Adrenal gland (tissue), 5 donors: ENCODE results near the gene EDEM1.

Experiments used
- POLR2A ChIP-seq, 2 donors: fragments of 450-650 bp; IDR thresholded peaks; one replicate each; pipeline ENCODE4 v1.6.1; 2017; ENCODE audit warnings: antibody characterized with exemption in 2 of 2, mild to moderate bottlenecking in 2 of 2, moderate library complexity in 1 of 2
- TF ChIP-seq, protein P1 (sequence below), 6 experiments: fragments of 450-650 bp in 4 of 6; fragments of 200-600 bp in 2 of 6; sonication (generic) in 1 of 6; IDR thresholded peaks; 1 replicate in 5 of 6; 2 replicates in 1 of 6; pipeline versions ENCODE4 v1.5.1 to v1.8.0; 2016 to 2021; ENCODE audit warnings: antibody characterized with exemption in 6 of 6, mild to moderate bottlenecking in 2 of 6, moderate library complexity in 1 of 6
- donor health status: DM: no; HTN: no; CAD: no.

DNA sequence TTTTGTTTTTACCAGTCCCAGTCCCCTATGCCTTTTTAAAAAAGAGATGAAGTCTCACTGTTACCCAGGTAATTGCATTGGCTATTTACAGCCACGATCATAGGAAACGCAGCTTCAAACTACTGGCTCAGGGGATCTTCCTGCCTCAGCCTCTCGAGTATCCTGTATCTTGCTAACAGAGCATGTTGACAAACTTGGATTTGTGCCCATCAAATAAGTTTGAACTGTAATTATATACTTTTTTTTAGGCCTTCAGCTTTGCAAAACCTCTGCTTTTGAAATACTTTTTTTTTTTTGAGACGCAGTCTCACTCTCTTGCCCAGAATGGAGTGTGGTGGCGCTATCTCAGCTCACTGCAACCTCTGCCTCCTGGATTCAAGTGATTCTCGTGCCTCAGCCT is 3.0 kb upstream of the EDEM1 start:
- TF ChIP-seq, protein P1, sequence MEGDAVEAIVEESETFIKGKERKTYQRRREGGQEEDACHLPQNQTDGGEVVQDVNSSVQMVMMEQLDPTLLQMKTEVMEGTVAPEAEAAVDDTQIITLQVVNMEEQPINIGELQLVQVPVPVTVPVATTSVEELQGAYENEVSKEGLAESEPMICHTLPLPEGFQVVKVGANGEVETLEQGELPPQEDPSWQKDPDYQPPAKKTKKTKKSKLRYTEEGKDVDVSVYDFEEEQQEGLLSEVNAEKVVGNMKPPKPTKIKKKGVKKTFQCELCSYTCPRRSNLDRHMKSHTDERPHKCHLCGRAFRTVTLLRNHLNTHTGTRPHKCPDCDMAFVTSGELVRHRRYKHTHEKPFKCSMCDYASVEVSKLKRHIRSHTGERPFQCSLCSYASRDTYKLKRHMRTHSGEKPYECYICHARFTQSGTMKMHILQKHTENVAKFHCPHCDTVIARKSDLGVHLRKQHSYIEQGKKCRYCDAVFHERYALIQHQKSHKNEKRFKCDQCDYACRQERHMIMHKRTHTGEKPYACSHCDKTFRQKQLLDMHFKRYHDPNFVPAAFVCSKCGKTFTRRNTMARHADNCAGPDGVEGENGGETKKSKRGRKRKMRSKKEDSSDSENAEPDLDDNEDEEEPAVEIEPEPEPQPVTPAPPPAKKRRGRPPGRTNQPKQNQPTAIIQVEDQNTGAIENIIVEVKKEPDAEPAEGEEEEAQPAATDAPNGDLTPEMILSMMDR (IDR thresholded peaks at IDR 0.05): no peak
- TF ChIP-seq POLR2A (IDR thresholded peaks at IDR 0.05): no peak
